ENCODE measurements around the gene IQSEC3. TPM values are rescaled to one million over a fixed set of nuclear protein-coding genes. Genes with fewer than 3 reads are reported as not detected.

IQSEC3 gene
- total and polyA plus RNA-seq, 8 donors: 0.64 to 8.4 (median 6.0) TPM

- Histone ChIP-seq H3K27me3 (peaks cover 0 to 9% of the 10 kb centered on the region in 2 donors), H3K27ac (no peak overlapping the region), H3K36me3 (no peaks in the 10 kb centered on the region), H3K4me1 (no peaks in the 10 kb centered on the region), H3K9me3 (peaks cover 0 to 18% of the 10 kb centered on the region in 2 donors), H3K4me3 (no peak overlapping the region)
- ATAC-seq (no peak), DNase-seq (no peak)
- intact Hi-C loops (cut with DNase I): no loop called here
- no peak for TF ChIP-seq CTCF (IDR thresholded peaks at IDR 0.05)
Observed at GRCh38 chr12:89653-90052, 23.1 kb downstream of the IQSEC3 start.

- no peaks in the 10 kb centered on the region for H3K36me3 ChIP-seq
- no peak overlapping the region for H3K4me3 ChIP-seq
- no peak for ATAC-seq
- intact Hi-C loops (cut with DNase I): no loop called here
- H3K4me1 ChIP-seq: no peaks in the 10 kb centered on the region
- TF ChIP-seq CTCF (IDR thresholded peaks at IDR 0.05): no peak
- no peak for DNase-seq
- H3K27me3 ChIP-seq: peaks cover 0 to 11% of the 10 kb centered on the region in 2 donors
- no peak overlapping the region for H3K27ac ChIP-seq
- H3K9me3 ChIP-seq: peaks cover 0 to 18% of the 10 kb centered on the region in 2 donors
Observed at GRCh38 chr12:91213-91612, 24.6 kb downstream of the IQSEC3 start.

DNA sequence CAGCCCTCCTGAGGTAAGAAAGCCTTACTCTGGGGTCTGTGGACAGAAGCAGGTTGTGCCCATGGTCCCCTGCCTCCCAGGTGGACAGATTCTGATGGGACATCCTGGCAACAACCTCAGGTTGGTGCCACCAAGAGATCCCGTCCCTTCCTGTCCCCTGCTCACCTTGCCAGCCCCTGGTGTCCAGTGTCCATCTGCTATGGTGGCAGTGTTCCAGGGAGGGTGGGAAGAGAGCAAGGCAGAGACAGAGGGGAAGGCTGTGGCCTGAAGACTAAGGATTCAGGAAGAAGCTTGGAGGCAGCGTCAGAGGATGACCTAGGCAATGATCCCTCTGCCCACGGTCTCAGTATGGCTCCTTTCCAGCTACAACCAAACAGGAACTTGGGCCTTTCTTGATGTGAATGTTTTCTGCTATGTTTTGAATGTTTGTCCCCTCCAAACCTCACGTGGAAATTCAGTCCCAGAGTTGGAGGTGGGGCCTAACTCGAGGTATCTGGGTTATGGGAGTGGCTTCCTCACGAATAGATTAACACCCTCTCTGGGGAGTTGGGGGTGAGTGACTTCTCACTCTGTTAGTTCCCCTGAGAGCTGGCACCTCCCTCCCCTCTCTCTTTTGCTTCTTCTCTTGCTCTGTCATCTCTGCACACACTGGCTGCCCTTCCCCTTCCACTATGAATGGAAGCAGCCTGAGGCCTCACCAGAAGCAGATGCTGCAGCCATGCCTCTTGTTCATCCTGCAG lies 26.9 kb downstream of the IQSEC3 start:
- no peak for ATAC-seq

DNA sequence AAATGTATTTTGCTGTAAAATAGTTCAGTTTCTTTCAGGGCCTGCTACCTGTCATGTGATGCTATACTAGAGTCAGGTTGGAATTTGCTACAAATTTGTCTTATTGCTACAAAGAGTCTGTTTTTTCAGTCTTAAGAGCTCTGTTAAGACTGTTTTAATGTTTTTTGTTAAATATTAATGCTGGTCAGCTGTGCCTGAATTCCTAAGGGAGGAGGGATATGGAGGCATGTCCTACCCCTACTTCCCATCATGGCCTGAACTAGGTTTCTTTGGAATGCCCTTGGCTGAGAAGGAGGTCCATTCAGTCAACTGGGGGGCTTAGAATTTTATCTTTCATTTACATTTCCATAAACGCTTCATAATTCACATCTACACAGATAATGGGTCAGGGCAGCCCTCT lies 30.0 kb downstream of the IQSEC3 start:
- ATAC-seq: no peak
- H3K36me3 ChIP-seq: no peaks in the 10 kb centered on the region
- H3K9me3 ChIP-seq: no peaks in the 10 kb centered on the region
- intact Hi-C loops (cut with DNase I): no loop called here
- peaks cover 5 to 64% of the 10 kb centered on the region in 2 donors for H3K27me3 ChIP-seq
- no peak overlapping the region for H3K4me3 ChIP-seq
- no peak overlapping the region for H3K27ac ChIP-seq
- TF ChIP-seq CTCF (IDR thresholded peaks at IDR 0.05): no peak
- no peak for DNase-seq
- no peaks in the 10 kb centered on the region for H3K4me1 ChIP-seq

More for the DNA sequence above, 26.9 kb downstream of the IQSEC3 start:
- TF ChIP-seq CTCF (IDR thresholded peaks at IDR 0.05): no peak
- Histone ChIP-seq H3K36me3 (no peaks in the 10 kb centered on the region), H3K4me3 (no peak overlapping the region), H3K27ac (no peak overlapping the region), H3K4me1 (no peaks in the 10 kb centered on the region), H3K9me3 (peaks cover 0 to 18% of the 10 kb centered on the region in 2 donors), H3K27me3 (peaks cover 0 to 33% of the 10 kb centered on the region in 2 donors)
- intact Hi-C loops (cut with DNase I): no loop called here
- DNase-seq: no peak

GRCh38 chr12:98924-99352 lies 32.4 kb downstream of the IQSEC3 start:
- Histone ChIP-seq H3K4me3 (no peak overlapping the region), H3K9me3 (no peaks in the 10 kb centered on the region), H3K36me3 (no peaks in the 10 kb centered on the region), H3K27ac (no peak overlapping the region), H3K4me1 (no peaks in the 10 kb centered on the region), H3K27me3 (peaks cover 5 to 67% of the 10 kb centered on the region in 2 donors)
- no peak for TF ChIP-seq CTCF (IDR thresholded peaks at IDR 0.05)
- intact Hi-C loops (cut with DNase I): no loop called here
- DNase-seq (no peak), ATAC-seq (no peak)
